Fibroblast of the conjunctiva (primary cell): ENCODE measurements around the gene OVOL2.
"Not testable (repeated sequence)": the region's sequence is repeated elsewhere in the genome, so short reads cannot be mapped to it uniquely, and the experiment has no call there.

ENCODE experiments used
- DNase-seq: peaks from one replicate; pipeline ENCODE4 v3.0.0-alpha.2; 2010; ENCODE audit warnings: low read depth

Gene OVOL2

GRCh38 chr20:18057994-18058349 is 256 bp upstream of the OVOL2 start:
- DNase-seq = no peak

DNA sequence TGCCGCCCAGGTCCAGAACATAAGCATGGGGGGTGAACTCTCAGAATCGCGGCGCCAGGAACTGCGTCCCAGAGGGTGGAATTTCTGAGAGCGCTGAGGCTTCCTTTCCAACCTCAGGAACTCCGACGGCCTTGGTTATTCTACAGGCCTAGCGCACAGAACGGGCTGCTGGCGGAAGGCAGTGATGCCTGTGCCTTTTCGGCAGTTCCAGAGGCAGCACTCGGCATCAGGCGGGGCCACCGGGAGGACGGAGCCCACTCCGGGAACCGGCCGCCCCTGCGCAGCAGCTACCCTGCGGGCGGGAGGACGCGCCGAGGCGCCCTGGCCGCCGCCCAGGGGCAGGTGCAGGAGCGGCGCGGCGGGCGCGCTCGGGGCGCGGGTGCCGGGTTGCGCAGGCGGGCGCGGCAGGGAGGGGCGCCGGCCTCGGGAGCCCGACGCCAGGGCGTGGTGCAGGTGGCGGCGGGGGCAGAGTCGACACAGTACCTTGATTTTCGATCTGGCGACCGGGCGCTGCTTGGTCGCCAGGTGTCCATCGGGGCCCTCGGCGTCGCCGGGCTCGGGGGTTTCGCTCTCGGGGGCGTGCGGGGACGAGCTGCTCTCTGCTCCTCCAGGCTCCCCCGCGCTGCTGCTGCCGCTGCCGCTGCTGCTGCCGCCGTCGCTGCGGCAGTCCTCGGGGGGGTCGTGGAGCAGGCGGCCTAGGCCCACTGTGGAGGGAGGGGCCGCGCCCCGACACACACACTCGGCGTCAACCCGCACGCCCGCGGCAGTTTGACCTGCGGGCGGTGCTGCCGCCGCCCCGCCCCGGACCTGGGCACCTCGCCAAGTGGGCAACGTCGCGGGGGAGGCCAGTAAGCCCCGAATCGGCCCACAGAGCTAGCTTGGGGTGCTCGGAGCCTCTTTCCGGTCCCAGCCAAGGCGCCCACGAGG is 1.3 kb downstream of the OVOL2 start:
- no peak for DNase-seq

GRCh38 chr20:18055261-18055660 is 2.5 kb downstream of the OVOL2 start:
- DNase-seq = no peak

GRCh38 chr20:18052856-18053255 is 4.9 kb downstream of the OVOL2 start:
- DNase-seq = no peak

DNA sequence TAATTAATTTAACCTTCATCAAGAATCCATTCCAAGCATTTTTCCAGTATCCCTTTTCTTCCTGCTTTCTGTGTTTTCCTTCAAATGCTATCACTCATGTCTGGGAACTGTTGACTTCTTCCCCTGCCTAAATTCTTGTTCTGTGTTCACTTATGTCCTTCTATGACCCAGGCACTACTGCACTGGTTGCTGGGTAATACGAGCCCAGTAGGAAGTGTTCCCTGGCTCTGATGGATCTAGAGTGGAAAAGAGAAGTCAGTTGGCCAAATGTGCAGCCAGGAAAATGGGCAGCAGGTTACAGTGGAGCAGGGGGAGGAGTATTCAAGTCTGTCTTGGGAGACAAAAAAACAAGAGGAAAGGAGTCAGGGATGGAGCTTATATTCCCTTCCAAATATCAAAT is 7.1 kb downstream of the OVOL2 start:
- DNase-seq = no peak

DNA sequence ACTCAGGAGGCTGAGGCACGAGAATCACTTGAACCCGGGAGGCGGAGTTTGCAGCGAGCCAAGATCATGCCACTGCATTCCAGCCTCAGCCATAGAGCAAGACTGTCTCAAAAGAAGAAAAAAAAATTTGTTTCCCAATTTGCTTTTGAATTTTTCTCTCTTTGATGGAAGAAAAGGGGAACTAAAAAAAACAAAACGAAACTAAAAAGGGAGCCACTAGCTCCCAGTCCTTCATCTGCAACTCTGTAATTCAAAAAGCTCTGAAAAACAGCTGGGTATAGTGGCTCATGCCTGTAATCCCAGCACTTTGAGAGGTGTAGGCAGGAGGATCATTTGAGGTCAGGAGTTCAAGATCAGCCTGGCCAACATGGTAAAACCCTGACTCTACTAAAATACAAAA is 9.5 kb downstream of the OVOL2 start:
- no peak for DNase-seq

GRCh38 chr20:18046535-18046934 is 11.2 kb downstream of the OVOL2 start:
- DNase-seq = no peak

DNA sequence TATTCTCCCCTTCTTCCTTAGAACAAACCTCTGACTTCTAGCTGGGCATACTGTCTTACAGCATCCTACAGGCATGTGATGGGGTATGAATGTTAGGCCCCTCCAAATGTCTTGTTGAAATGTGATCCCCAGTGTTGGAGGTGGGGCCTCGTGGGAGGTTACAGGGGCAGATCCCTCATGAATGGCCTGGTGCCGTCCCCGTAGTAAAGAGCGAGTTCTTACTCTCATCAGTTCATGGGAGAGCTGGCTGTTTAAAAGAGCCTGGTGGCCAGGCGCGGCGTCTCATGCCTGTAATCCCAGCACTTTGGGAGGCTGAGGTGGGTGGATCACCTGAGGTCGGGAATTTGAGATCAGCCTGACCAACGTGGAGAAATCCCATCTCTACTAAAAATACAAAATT is 15.5 kb downstream of the OVOL2 start:
- no peak for DNase-seq

DNA sequence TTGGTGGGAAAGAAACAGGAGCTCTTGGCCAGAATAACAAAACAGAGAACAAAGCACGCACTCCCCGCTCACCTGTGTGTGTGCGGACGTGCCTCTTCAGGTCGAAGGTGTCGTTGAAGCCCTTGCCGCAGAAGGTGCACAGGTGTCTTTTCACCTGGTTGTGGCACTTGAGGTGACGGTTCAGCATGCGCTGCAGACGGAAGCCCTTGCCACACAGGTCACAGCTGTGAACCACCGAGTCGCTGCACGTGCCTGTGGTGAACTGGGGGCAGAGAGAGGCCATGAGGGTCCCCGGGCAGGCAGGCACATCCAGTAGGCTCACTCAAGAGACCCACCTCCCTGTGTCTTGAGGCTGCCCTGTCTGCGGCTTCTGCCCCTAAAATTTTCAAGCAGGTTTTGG is 16.3 kb downstream of the OVOL2 start:
- no peak for DNase-seq

GRCh38 chr20:18039063-18039462 is 18.7 kb downstream of the OVOL2 start:
- DNase-seq = no peak

DNA sequence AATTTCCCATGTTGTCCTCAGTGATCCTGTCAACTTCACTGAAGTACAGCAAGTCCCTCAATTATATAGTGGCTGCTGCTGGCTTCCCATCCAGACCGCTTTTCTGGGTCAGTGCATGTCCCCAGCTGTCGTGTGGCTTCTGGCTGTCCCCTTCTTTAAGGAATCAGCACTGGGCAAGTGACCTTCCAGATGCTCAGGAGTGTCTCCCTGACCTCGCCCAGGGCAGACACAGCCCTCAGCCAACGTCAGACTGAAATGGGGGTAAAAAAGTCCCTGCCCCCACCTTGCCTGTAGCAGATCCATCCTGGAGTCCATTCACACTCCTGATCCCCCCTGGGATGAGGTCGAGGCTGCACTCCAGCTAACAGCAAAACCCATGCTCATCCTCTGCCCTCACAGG is 23.7 kb downstream of the OVOL2 start:
- no peak for DNase-seq

DNA sequence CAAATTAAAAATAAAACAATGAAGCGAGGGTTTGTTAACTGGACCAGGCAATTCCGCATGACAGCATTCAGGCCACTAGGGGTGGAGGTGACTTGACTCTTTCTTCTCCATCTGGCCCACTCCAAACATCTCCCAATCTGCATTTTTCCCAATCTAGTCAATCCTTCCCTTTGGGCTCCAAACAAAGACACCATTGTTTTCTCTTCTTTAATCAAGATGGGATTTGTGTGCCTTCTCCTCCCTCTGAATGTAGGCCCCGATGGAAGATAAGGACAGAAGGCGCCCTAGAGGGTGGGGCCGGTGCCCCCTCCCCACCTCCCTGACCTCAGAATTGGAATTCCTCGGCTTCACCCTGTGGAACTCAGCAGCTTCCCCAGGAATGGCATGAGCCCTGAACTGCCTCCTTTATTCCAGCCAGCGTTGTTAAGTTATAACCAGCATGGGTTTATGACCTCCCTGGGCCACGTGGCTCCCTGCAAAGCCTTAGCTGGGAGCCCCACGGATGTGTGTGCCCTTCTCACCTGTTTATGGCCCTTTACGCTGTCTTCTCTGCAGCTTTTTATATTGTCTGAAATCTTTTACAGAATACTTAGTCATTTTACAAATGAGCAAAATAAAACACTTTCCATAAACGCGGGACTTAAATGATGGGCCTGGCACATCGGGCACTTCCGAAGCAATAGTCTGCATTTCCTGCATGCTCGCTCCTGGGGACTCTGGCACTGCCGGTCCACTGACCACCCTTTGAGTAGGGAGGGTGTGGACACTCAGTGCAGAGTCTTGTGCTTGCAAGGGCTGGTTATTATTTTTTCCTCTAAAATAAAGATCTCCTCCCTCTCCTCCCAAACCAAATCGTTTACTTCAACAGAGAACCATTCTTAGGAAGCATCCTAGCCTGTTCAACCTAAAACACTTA is 24.5 kb downstream of the OVOL2 start:
- DNase-seq = no peak

- DNase-seq = no peak
Observed at GRCh38 chr20:18031888-18032509, 25.7 kb downstream of the OVOL2 start.

DNA sequence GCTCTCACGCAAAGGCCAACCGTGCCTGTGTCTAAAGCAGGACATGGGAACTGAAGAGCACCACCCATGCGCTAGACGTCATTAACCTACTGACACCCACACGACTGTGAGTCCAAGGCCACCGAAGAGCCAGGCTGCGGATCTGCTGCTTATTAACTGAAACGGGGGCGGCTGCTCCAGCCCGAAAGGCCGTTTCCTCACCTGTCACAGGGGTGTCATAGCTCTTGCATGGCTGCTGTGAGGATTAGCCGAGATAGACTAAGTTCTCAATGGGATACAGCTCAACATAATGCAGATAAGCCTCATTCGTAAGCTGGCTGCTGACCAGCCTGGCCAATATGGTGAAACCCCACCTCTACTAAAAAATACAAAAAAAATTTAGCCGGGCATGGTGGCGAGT is 26.7 kb downstream of the OVOL2 start:
- no peak for DNase-seq

DNA sequence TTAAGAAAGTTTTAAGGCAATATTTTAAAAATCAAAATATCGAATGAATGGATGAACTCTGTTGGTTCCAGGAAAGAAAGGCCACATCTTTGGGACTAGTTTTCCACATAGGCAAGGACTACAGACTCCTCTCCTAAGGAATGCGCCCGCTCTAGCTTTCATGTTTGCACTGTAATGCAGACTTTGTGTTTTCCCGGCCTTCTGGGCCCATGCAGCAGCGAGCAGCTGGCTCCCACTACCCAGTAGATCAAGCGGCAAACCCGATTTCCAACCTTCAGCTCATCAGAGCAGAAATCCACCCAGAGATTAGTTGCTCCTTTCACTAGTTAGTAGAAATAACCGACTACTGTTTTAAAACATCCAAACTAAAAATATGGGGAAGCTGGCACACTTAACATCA is 27.7 kb downstream of the OVOL2 start:
- no peak for DNase-seq

- not testable (repeated sequence) for DNase-seq
Observed at GRCh38 chr20:18027011-18027410, 30.7 kb downstream of the OVOL2 start.

DNA sequence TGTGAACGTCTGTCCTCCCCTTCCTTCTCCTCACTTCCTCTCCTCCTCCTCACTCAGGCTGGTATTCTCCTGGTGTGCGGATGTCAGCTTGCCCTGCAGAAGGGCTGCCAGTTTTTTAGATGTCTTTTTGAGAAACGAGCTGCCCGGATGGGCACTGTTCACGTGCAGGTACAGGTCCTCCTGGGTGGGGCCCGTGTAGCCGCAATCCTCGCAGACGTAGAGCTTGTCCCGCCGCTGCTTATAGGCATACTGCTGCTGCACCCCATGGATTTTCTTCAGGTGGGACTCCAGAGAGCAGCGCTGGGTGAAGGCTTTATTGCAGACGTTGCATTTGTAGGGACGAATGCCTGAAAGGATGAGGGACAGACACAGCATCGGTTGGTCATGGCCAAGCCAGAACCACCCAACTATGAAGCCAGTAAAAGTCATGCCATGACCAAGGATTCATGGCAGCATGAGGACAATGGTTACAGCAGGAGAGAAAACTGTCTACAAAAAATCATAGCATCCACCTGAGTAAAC is 33.0 kb downstream of the OVOL2 start:
- no peak for DNase-seq

GRCh38 chr20:18020931-18021330 is 36.8 kb downstream of the OVOL2 start:
- DNase-seq = no peak

DNA sequence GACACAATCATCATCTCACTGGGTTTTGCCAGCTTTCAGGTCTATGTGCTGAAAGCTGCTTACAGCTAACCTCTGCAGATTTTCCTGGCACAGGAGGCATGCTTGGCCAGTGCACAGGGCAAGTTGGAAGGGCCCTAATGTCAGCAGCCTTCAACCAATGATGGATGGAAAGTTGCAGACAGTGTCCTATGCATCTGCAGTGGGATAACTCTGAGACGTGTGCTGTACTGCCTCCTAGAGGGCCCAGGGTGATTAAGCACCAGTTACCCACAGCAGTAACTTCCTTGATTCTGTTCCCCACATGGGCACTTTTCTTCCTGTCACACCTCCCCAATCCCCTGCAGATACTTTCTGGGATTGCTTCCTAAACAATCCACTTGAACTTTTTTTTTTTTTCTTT is 38.6 kb downstream of the OVOL2 start:
- no peak for DNase-seq

DNA sequence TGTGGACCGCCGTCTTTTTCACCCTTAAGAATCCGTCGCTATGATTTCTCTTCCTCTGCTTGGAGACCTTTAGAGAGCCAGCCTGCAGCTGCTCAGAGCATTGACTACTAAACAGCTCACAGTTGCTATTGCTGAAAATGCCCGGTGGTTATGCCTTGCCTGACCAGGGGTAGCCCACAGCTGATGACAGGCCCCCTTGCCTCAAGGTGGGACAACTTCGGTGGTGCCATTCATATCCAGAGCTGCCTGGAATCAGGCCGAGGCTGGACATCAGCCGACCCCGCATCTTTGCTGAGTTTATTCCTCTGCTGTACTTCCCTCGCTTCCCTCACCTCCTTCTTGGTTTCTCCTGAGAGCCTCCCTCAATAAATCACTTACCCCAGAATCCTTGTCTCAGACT is 39.6 kb downstream of the OVOL2 start:
- DNase-seq = no peak

DNA sequence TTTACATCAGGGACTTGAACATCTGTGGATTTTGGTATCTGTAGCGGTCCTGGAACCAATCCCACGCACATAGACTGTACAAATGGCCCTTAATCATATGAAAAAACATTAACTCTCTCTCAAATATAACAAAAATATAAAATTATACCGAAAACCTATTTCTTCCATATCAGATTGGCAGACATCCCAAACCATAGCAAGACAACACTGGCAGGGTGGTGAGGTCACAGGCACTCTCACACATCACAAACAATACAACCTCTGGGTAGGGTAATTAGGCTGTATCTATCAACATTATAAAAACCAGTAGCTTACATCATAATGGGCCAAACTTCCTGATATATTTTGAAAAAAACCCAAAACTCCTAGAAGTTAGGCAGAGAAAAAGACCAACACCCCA is 40.9 kb downstream of the OVOL2 start:
- DNase-seq = no peak

DNA sequence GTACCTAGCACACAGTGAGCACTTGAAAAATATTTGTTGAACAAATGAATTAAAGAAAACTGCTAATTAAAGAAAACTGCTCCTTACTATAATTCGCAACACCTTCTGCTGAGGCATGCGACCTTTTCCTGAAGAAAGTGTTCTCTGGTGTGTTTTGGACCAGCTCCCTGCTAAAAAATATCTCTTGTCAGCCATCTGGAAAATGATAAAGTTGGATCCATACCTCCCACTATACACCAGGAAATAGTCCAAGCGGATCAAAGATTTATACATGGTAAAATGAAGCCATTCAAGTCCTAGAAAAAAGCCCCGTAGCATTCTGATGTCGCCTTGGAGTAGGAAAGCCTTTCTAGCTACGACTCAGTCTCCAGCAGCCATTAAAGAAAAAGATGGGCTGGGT is 43.3 kb downstream of the OVOL2 start:
- no peak for DNase-seq
